ENCODE measurements around the gene GTF2F2. TPM values are rescaled to one million over a fixed set of nuclear protein-coding genes. Genes with fewer than 3 reads are reported as not detected.

GTF2F2 gene
- total RNA-seq, 2 experiments from 2014 or later, result 20.1 to 25.1 TPM

DNA sequence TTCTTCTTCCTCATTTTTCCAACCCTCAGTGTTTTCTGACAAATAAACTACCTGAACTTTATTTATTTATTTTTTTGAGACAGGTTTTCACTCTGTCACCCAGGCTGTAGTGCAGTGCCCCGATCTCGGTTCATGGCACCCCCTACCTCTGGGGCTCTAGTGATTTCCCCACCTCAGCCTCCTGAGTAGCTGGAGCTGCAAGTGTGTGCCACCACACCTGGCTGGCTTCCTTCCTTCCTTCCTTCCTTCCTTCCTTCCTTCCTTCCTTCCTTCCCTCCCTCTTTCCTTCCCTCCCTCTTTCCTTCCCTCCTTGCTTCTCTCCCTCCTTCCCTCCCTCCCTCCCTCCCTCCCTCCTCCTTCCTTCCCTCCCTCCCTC lies 48.2 kb downstream of the GTF2F2 start:
- CTCF ChIA-PET (ENCODE audit: unreplicated experiment), result no interaction called here
- Histone ChIP-seq H3K4me3 (ENCODE audit: low read depth, low read length, poor library complexity, severe bottlenecking) (no peak overlapping the region), H3K27ac (ENCODE audit: low read depth, low read length, poor library complexity, severe bottlenecking) (no peak overlapping the region)

DNA sequence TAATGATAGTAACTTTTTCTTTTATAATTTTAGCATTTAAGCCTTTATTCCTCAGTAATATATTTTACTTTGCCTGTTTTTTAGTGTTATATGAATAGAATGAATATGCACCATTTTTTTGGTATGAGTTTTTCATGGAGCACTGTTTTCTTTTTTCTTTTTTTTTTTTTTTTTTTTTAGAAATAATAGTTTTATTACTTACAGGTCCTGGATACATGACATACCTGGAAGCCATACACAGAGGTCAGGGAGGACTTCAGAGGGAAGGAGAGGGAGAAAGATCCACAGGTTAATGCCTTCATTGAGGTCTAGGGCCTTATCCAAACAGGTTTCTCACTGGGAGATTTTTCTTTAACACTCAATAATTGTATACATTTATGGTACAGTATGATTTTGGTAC lies 54.2 kb downstream of the GTF2F2 start:
- Histone ChIP-seq H2AFZ (ENCODE audit: low read length) (no peak overlapping the region), H3K9me3 (ENCODE audit: low read length) (no peaks in the 10 kb centered on the region), H3K4me2 (ENCODE audit: low read length) (no peak overlapping the region), H3K27ac (ENCODE audit: low read depth, low read length, poor library complexity, severe bottlenecking) (no peak overlapping the region), H4K20me1 (ENCODE audit: insufficient read depth, low read length) (no peaks in the 10 kb centered on the region), H3K79me2 (ENCODE audit: insufficient read depth, low read depth, low read length) (no peaks in the 10 kb centered on the region), H3K4me3 (ENCODE audit: low read depth, low read length, poor library complexity, severe bottlenecking) (no peak overlapping the region), H3K9me2 (ENCODE audit: insufficient read depth, low read length) (no peaks in the 10 kb centered on the region), H3K36me3 (ENCODE audit: insufficient read depth, low read length) (peaks cover 26% of the 10 kb centered on the region), H3K4me1 (ENCODE audit: insufficient read depth, low read length, poor library complexity, severe bottlenecking) (no peaks in the 10 kb centered on the region)
- intact Hi-C loops (cut with micrococcal nuclease; ENCODE audit: unreplicated experiment), result no loop called here
- no peak for TF ChIP-seq EZH2phosphoT487 (IDR thresholded peaks at IDR 0.05; ENCODE audit: borderline replicate concordance, low read depth, low read length)
- TF ChIP-seq CTCF (conservative IDR thresholded peaks at IDR 0.05; ENCODE audit: low read length), result no peak
- BruUV-seq (replicated peaks), result no TSS peak
- DNase-seq (ENCODE audit: low spot score), result no peak
- ChIA-PET POLR2A (interaction anchor here (0.7 to 1.3 kb wide), 4 partner anchors 14 to 228 kb away, joined by 3 to 6 read pairs (median 4); no protein-coding TSS in a partner anchor), CTCF (ENCODE audit: unreplicated experiment) (interaction anchor here (0.5 kb wide), 1 partner anchor 118 kb away, joined by 3 read pairs; no protein-coding TSS in a partner anchor)

More for the DNA sequence above, 48.2 kb downstream of the GTF2F2 start:
- DNase-seq (ENCODE audit: low spot score), result no peak
- BruUV-seq (replicated peaks), result no TSS peak
- H2AFZ ChIP-seq (ENCODE audit: low read length), result no peak overlapping the region
- H3K36me3 ChIP-seq (ENCODE audit: insufficient read depth, low read length), result peaks cover 29% of the 10 kb centered on the region
- no peak overlapping the region for H3K4me2 ChIP-seq (ENCODE audit: low read length)
- TF ChIP-seq EZH2phosphoT487 (IDR thresholded peaks at IDR 0.05; ENCODE audit: borderline replicate concordance, low read depth, low read length) (no peak), CTCF (conservative IDR thresholded peaks at IDR 0.05; ENCODE audit: low read length) (no peak)
- POLR2A ChIA-PET, result no interaction called here
- no peaks in the 10 kb centered on the region for H3K4me1 ChIP-seq (ENCODE audit: insufficient read depth, low read length, poor library complexity, severe bottlenecking)
- H3K79me2 ChIP-seq (ENCODE audit: insufficient read depth, low read depth, low read length), result no peaks in the 10 kb centered on the region
- no peaks in the 10 kb centered on the region for H3K9me3 ChIP-seq (ENCODE audit: low read length)
- H3K9me2 ChIP-seq (ENCODE audit: insufficient read depth, low read length), result no peaks in the 10 kb centered on the region
- intact Hi-C loops (cut with micrococcal nuclease; ENCODE audit: unreplicated experiment), result no loop called here
- no peaks in the 10 kb centered on the region for H4K20me1 ChIP-seq (ENCODE audit: insufficient read depth, low read length)

GRCh38 chr13:45178349-45179162 lies 58.2 kb downstream of the GTF2F2 start:
- no peak overlapping the region for H2AFZ ChIP-seq (ENCODE audit: low read length)
- no peak overlapping the region for H3K4me2 ChIP-seq (ENCODE audit: low read length)
- peaks cover 19% of the 10 kb centered on the region for H3K36me3 ChIP-seq (ENCODE audit: insufficient read depth, low read length)
- TF ChIP-seq EZH2phosphoT487 (IDR thresholded peaks at IDR 0.05; ENCODE audit: borderline replicate concordance, low read depth, low read length) (no peak), CTCF (conservative IDR thresholded peaks at IDR 0.05; ENCODE audit: low read length) (no peak)
- H3K9me3 ChIP-seq (ENCODE audit: low read length), result no peaks in the 10 kb centered on the region
- DNase-seq (ENCODE audit: low spot score), result no peak
- H3K27ac ChIP-seq (ENCODE audit: low read depth, low read length, poor library complexity, severe bottlenecking), result no peak overlapping the region
- no peaks in the 10 kb centered on the region for H3K79me2 ChIP-seq (ENCODE audit: insufficient read depth, low read depth, low read length)
- H3K4me3 ChIP-seq (ENCODE audit: low read depth, low read length, poor library complexity, severe bottlenecking), result no peak overlapping the region
- CTCF ChIA-PET (ENCODE audit: unreplicated experiment), result no interaction called here
- intact Hi-C loops (cut with micrococcal nuclease; ENCODE audit: unreplicated experiment), result no loop called here
- POLR2A ChIA-PET, result interaction anchor here (0.5 to 1.0 kb wide), 5 partner anchors 14 to 1111 kb away, joined by 3 to 6 read pairs (median 3); no protein-coding TSS in a partner anchor
- no TSS peak for BruUV-seq (replicated peaks)
- no peaks in the 10 kb centered on the region for H4K20me1 ChIP-seq (ENCODE audit: insufficient read depth, low read length)
- H3K4me1 ChIP-seq (ENCODE audit: insufficient read depth, low read length, poor library complexity, severe bottlenecking), result no peaks in the 10 kb centered on the region
- no peaks in the 10 kb centered on the region for H3K9me2 ChIP-seq (ENCODE audit: insufficient read depth, low read length)
